ENCODE data around the gene DNAJC21. TPM values are rescaled to one million over a fixed set of nuclear protein-coding genes. Genes with fewer than 3 reads are reported as not detected.
A peak's percentile ranks its signal among the peaks of the same experiment; 100 is the strongest.

Gene DNAJC21
- total RNA-seq, 1 donor, result 32.6 TPM

DNA sequence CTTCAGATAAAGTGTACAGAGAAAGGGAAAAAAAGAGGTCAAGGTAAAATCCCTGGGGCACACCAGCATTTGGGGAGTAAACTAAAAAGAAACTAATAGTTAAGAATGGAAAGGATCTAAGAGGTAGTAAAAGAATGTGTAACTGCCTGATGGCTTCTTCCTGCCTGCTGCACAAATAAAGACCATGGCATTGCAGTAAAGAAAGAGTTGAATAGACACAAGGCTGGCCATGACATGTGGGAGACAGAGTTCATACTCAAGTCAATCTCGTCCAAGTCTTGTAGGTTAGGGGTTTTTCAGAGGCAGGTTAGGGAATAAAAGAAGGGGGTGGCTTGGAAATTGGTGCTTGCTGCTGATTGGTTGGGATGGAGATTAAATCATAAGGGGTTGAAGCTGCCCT lies 57.6 kb downstream of the DNAJC21 start:
- TF ChIP-seq CTCF (IDR thresholded peaks at IDR 0.05; ENCODE audit: insufficient read depth, low read length), result no peak
- no peak for DNase-seq (ENCODE audit: low read depth)
- no peak overlapping the region for H3K4me3 ChIP-seq (ENCODE audit: low read depth, low read length)

DNA sequence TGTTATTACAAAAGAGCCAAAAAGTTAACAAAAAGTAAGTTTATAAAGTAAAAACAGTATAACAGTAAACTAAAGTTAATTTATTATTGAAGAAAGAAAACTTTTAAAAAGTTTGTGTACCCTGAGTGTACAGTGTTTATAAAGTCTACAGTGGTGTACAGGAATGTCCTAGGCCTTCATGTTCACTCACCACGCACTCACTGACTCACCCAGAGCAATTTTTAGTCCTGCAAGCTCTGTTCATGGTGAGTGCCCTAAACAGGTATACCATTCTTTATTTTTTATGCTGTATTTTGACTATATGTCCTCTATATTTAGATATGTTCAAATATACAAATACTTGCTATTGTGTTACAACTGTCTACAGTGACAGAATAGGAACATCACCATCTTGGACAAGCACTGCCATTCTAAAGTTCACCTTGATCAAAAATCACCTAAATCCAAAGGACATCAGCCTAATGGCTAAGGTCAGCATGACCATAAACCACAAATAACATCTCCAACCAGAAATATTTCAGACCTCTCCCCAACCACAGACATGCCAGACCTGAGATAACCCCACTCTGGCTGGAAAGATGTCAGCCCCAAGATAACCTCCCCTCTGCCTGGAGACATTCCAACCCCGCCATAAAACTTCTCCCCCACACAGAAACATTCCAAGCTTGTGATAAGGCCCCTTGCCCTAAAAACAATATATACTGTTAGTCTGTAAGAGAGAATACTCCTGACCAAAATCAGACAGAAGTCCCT lies 62.3 kb downstream of the DNAJC21 start:
- peak; percentile 2 for DNase-seq (ENCODE audit: low read depth)

GRCh38 chr5:34993951-34994350 lies 64.6 kb downstream of the DNAJC21 start:
- no peak for DNase-seq (ENCODE audit: low read depth)
- H3K4me3 ChIP-seq (ENCODE audit: low read depth, low read length), result no peak overlapping the region
- no peak for TF ChIP-seq CTCF (IDR thresholded peaks at IDR 0.05; ENCODE audit: insufficient read depth, low read length)

More for the DNA sequence above, 62.3 kb downstream of the DNAJC21 start:
- TF ChIP-seq CTCF (IDR thresholded peaks at IDR 0.05; ENCODE audit: insufficient read depth, low read length), result no peak
- no peak overlapping the region for H3K4me3 ChIP-seq (ENCODE audit: low read depth, low read length)

DNA sequence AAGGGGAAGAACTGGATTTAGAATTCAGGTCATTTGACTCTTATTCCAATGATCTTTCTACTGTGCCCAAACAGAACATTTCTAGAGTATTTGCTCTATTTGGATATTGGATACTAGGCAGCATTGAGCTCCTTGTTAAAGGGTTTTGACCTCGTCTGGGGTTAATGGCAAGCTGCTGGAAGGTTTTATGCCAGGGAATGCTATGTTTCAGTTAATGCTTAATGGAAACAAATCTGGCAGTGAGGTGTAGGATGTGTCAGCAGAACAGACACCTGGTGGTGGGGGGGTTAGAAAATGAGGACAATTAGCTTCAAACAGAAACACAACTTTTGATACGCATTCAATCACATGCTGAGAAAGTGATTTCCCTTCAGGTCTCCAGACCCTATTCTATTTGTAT lies 66.9 kb downstream of the DNAJC21 start:
- DNase-seq (ENCODE audit: low read depth), result no peak
- no peak overlapping the region for H3K4me3 ChIP-seq (ENCODE audit: low read depth, low read length)
- TF ChIP-seq CTCF (IDR thresholded peaks at IDR 0.05; ENCODE audit: insufficient read depth, low read length), result no peak

DNA sequence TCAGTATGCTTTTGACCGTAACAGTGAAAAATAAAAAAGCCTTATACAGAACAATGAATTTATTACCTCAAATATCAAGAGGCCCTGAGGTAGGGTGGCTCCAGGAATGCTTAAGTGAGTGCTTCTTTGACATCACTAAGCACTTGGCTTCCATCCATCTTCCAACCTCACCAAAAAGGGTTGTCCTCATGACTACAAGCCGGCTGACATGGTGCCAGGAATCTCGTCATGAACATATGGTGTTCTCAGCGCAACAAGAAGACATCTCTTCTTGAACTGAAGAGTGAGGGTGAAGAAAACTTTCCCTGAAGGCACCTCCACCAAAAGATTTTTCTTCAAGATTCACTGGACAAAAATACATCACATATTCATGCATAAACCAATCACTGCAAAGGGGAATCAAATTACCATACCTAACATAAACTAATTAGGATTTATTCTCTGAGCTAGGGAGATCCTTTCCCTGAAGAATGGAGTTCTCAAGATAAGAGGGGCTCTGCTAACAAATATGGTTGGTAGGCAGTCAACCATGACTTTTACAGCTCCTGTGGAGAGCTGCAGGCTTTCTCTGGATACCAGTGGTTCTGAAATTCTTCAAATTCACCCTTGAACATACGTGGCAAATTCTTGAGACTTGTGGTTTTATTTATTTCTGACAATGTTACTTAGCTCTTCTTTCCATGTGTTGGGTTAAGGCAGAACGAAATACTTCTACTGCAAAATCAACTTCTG lies 68.9 kb downstream of the DNAJC21 start:
- no peak for TF ChIP-seq CTCF (IDR thresholded peaks at IDR 0.05; ENCODE audit: insufficient read depth, low read length)
- DNase-seq (ENCODE audit: low read depth), result peak; percentile 46

DNA sequence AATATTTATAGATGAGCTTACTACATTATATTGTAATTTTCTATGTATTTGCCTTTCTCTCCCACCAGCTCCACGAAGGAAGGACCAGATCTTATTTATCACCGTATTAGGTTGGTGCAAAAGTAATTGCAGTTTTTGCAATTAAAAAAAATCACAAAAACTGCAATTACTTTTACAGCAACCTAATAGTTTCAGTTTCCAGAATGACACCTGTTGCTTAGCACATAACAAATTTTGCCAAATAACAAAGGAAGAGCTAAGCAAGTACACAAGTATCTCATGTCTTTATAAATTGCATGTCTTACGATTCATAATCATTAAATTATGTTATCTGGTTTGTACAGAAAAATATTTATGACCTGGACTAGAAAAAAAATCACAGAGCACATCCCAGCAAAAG lies 72.5 kb downstream of the DNAJC21 start:
- TF ChIP-seq CTCF (IDR thresholded peaks at IDR 0.05; ENCODE audit: insufficient read depth, low read length), result no peak
- H3K4me3 ChIP-seq (ENCODE audit: low read depth, low read length), result no peak overlapping the region
- DNase-seq (ENCODE audit: low read depth), result no peak

More for the DNA sequence above, 68.9 kb downstream of the DNAJC21 start:
- no peak overlapping the region for H3K4me3 ChIP-seq (ENCODE audit: low read depth, low read length)
